G401.6 (cell line): ENCODE data around the gene OSBPL1A.

ENCODE experiments used
- FAIRE-seq: peaks from 2 replicates; lab custom pipeline; 2012; peaks lifted over from hg19 to GRCh38; lab: Jason Lieb, UNC

OSBPL1A gene

DNA sequence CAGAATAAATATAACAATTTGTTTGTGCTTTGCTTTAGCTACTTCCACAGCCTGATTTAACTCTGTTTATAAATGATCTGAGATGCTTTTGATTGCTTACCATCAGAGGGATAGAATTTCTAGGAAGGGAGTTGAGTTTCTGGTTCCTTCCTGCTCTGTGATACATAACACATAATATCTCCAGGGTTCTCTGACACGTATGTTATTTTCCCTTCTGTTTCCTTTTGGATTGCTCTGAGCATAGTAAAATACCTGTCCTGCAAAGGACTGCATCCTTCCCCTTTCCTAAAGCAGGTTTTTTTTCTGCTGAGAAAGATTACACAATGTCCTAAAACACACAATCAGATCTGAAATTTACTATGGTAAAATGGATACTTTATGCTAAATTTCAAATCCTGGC lies 182.7 kb downstream of the OSBPL1A start:
- FAIRE-seq: peak; percentile 65

DNA sequence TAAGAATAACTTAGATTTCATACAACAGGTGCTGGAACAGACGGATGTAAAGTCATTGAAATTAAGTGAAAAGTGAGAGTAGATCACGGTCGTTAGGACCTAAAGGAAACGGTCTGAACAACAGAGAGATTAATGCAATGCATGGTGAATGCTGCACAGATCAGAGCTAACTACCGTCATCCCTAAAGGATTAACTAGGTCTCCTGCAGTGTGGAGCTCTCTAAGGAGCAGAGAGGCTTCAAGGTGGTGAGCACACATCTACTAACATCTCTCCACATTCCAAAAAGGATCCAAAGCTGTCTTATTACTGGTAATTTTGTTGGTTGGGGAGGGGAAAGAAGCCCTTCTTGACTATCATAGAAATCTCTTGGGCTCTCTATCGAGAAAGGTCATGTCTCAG lies 183.5 kb downstream of the OSBPL1A start:
- peak; percentile 93 for FAIRE-seq

DNA sequence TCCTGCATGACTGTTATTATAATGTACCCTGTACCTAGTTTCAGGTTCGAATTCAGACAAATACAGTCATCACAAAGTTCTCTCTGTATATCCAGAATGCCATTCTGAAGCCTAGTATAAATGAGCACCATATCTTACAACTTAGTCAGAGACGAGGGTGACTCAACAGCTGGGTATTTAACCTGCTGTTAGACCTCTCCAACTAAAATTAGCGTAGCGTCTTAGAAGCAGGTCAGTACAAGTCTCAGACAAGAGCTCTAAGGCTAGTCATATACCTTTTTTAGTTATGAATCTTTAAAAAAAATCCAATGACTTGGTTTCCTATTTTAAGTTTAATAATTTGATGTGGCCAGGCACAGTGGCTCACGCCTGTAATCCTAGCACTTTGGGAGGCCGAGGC lies 184.7 kb downstream of the OSBPL1A start:
- peak; percentile 99 for FAIRE-seq

DNA sequence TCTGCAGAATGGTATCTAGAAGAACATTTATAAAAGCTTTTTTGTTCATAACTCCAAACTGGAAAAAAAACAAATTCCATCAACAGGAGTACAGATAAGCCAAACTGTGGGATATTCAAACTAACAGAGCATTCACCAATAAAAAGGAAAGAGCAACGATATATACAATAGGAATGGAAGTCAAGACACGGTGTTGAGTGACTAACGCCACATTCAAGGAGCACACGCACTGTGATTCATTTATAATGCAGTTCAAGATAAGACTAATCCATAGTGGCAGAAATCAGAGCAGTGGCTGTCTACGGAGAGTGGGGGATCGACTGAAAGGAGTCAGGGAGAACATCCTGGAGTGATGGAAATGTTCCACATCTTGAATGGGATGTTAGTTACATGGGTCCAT lies 188.1 kb downstream of the OSBPL1A start:
- FAIRE-seq: no peak

DNA sequence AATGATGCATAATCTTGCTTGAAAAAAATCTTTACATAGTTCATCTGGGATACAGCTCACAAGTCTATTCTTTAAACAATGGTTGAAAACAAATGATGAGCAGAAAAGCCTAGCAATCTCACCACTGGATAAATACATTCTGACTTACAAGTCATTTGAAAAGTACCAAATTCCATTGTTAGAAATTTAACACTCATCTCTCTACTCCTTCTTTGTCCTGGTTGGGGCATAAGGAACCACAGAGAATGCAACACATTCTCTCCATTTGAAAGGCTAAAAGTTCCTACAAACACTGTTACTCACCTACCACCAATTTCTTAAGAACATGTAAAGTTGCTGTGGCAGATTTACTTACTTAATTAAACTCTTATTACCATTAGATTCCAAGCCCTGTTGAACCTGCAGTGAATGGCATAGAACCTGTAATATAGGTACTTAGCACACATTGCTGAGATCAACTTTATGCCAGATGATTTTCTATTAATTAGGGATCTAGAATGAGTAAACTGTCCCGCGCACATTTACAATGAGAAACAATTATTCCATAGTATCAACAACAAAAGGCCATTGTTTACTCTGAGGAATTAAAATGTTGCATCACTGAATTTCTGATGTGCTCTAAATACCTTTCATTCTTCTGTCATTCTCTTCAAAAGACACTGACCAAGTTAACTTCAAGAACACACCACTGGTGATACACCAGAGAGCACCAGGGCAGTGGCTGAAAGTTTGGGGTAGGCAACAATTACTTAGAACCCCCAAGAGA lies 189.2 kb downstream of the OSBPL1A start:
- FAIRE-seq: no peak

DNA sequence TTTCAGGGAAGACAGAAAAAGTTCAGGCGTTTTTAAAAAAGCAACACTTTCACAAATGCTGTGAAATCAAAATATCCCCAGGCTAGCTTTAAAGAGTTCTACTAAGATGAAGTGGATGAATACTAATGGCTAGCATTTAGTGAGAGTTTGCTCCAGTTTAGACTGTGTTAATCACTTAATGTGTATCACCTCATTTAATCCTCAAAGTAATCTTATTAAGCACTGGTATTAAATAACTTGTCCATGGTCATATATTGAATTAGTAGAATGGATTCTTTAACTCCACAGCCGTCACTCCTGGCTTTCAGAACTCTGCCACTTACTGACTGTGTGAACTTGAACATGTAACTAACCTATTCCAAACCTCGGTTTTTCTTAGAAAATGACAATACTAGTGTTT lies 192.7 kb downstream of the OSBPL1A start:
- FAIRE-seq: no peak

DNA sequence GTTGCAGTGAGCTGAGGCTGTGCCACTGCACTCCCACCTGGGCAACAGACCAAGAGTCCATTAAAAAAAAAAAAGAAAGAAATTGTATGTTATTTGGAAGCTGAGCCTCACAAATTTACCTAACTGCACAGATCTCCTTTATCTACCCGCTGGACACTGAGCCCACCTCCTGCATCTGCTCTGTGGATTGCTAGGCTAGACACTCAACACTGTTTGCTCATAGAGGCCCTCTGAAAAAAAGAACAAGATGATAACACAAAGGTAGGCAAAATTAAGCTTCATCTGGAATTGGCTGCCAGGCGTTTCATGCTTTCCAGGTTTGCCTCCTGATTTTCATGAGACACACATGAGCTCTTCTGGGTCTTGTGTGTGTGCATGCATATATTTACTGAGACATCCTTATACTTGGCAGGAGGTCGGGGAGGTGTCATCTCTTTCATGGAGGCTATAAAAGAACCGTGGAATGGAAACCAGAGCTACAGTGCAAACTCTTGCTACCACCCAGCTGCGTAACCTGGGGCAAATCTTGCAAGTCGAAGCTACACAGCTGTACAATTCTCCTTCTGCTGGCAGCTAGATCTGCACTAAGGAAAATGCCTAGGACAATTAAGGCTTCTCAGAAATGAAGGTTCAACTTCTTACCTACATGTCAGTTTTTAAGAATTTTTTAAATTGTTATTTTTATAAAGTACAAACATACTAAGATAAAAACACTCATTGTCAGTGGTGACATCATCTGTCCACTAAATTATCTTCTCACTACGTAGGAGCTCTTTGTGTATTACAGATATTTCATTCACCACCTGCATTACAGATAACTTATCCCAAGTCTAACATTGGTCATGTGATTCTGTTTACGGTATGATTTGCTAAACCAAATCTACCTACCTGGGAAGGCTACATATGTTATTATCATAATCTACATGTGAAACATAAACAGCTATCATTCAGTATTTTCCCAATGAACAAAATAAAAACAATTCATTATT lies 195.6 kb downstream of the OSBPL1A start:
- FAIRE-seq: no peak

DNA sequence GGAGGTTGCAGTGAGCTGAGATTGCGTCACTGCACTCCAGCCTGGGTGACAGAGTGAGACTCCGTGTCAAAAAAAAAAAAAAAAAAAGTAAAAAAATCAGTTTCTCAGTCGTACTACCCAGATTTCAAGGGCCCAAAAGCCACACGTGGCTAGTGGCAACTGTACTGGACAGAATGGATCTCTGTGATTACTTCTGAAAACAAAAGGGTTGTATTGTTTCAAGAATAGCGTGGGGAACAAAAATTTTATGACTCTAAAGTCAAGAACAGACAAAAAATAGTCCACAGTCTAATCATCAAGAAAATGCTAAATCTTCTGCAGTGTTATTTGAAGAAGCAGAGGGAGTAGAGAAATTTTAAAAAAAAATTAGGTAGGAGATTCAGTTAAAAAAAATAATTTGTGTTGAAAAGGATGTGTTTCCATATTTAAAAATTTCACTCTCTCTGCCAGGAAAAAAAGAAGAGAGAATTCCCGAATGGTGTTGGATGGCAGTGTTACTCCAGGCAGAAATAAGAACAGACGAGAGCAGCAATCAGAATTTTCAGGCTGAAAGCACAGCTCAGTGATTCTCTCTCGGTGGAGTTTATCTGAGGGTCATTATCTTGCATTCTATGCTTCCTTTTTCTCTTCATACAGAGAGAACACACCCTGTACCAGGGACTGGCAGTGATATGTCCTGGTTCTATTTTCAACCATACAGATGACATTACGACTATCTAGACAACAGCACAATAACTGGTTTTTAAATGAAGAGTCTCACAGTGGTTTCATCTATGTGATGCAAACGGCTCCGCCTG lies 196.9 kb downstream of the OSBPL1A start:
- no peak for FAIRE-seq

DNA sequence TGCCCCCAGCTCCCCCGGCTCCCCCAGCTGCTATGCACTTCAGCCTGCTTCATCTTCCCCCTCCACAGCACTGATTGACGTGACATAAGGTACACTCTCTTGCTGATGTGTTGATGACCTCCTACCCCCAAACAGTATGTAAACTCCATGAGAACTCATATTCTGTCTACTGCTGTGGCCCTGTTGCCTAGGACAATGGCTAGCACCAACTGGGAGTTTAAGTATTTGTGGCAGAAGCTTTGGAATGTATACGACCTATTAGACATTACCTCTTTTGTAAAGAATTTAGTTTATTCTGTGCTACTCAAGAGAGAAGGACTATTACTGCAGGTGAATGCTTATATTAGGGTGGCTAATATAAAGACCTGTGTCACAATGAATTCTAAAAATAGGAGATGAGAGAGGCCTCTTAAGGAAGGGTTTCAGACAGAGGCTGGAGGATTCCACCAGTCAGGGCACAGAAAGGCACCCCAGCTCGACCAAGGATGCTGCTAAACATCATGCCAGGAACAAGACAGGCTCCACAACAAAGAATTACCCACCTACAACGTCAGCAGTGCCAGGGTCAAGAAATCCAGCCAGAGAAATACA lies 198.2 kb downstream of the OSBPL1A start:
- FAIRE-seq: no peak

DNA sequence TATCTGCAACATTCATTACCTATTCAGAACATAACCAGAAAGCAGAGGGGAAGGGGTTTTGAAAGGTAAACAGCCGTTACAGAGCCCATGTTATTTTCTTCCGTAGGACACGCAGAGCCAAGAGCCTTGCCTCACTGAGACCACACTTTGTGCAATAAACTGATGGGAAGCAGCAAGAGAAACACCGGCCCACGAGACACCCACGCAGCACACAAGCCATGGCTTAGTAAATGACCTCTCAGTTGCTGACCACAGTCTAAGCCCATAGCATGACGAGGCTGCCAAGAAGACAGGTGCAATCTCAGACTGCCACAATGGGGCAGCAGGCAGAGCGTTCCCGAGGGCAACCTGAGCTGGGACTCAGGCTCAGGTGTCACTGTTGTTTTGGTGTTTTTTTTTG lies 199.2 kb downstream of the OSBPL1A start:
- FAIRE-seq: no peak

DNA sequence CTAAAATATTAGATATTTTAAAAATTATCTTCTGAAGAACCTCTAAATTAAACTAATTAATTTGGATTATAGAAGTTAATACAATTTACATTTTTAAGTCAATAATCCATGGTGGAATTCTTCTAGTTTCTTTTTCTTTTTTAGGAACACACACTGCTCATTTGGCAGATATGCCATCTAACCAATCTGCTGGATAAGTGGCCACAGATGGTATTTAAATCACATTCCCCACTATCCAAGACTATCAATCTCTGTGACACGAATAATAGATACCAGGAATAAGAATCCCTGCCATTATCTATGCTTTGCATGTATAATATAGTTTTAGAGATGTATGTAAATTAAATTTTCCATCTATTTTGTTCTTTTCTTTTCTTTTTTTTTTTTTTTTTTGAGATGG lies 200.2 kb downstream of the OSBPL1A start:
- FAIRE-seq: no peak

DNA sequence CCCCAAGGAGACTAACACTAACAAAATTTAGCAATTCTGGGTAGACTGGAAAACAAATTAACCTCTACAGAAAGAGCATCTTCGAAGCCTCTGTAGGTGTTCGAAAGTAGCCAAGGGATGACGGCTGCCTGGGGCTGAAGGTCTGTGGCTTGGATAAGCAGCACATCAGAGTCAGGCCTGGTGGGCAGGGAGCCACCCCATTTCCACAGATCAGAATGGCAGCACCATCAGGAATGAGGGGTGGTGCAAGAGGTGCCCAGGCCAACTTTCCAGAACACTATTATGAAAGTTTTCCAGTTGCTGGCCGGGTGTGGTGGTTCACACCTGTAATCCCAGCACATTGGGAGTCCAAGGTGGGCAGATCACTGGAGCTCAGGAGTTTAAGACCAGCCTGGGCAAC lies 200.9 kb downstream of the OSBPL1A start:
- FAIRE-seq: no peak

DNA sequence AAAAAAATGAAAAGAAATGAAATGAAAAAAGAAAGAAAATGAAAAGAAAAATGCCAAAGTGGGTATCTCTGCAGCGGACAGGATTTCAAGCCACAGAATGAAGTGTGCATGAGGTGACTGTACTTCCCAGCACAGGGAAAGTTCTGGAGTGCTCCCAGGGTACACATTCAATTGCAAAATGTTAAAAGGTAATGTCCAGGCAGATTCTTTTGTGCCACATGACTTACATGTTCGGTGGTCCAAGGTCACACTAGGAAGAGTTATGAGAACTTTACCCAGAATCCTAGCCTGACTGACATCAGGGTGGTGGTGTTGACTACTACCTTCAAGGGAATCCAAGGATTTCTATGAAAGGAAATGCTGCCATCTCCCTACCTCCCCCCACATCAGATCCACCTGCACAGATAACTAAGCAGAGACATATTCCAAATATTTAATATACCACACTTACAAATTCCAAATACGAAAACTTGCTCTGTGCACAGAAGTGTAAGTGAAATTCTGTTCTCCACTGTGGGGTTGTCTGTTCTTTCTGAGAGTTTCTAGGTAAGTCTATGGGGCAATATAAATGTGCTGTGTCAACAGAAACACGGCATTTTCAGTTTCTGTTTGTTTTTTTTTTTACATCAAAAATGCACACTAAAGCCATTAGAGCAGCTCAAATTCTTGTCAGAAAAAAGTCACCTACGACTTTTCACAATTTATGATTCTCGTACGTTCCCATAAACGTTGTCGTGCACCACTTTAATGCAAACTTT lies 202.1 kb downstream of the OSBPL1A start:
- no peak for FAIRE-seq

DNA sequence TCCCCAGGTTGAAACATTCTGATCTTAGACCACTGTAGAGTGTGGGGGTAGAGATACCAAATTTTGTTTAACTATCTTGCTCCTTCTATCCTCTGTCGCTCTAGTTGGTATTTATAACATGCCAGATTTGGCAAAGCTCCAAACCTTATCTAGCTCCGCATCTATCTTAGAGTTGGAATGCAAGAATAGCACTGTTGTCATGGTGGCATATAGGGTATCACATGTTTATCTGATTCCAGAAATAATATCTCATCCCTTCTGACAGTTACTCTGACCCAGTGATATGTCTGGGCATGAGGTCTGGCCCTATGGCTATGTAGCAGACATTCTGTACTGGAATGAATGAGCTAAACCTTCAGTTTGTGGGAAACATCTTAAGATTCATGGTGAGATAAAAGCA lies 207.0 kb downstream of the OSBPL1A start:
- no peak for FAIRE-seq

DNA sequence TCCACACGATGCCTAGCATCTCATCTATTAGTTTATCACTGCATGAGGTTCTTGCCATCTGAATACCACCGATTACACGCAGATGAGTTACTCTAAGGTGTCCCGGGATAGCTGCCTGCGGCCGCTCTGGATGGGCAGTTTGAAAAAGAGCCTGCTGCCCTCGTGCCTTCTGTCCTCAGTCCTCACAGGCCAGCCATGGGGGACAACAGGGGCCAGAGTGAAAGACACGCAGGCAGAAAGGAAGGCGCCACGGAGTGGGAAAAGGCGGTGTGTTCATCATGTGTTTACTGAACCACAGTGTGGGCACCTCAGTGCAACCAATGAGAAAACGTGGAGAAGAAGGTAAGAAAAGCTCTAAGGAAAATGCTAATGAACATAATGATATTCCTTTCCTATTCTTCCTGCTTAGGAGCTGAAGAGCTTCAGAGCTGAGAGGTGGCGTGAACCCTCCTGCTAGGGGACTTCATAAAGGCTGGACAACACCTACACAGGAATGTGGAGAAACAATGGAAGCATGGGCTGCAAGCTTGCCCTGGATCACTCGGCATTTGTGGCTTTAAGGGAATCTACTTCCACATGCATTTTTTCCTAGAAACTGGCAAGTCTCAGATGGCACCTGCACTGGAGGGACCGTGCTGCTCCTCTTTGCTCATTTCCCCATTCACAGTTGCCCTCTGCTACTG lies 207.8 kb downstream of the OSBPL1A start:
- FAIRE-seq: no peak

DNA sequence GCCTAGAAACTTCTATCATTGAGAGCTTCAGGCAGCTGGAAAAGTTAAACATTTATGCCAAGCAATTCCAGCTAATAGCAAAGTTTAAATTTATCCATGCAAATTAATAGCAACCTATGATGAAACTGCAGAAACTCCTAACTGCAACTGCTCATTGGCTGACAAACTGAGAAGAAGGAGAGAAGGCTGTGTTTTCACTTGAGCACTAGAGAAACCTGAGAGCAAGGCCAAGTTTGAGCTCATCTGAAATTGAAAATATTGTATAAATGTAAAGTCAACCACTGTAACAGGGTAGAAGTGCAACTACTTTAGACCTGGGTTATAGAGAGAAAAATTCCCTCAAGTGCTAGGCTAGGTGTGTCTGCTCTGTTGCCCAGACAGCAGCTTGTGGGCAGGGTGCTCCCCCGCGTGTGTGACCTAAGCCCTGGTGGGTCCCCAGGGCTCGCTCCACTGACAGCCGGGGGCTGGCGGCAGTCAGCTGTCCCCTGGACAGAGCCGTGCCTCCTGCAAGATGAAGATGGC lies 208.6 kb downstream of the OSBPL1A start:
- FAIRE-seq: no peak

DNA sequence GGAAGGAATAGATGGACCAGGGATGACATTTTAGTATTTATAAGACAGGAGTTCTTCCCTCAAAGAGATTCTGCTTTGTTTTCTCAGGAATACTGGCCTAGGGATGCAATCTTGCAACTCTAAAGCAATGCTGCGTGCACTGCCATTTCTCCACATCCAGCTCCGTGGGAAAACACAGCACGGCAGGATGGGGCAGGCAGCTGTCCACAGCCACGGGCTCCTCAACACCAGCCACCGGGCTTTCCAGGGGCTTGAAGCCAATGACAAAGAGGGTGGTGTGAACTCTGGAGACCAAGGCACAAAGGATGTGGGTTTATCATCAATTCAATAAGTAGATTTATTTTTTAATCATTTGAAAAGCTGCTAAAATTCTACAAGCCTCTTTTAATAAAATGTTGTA lies 209.5 kb downstream of the OSBPL1A start:
- FAIRE-seq: no peak

DNA sequence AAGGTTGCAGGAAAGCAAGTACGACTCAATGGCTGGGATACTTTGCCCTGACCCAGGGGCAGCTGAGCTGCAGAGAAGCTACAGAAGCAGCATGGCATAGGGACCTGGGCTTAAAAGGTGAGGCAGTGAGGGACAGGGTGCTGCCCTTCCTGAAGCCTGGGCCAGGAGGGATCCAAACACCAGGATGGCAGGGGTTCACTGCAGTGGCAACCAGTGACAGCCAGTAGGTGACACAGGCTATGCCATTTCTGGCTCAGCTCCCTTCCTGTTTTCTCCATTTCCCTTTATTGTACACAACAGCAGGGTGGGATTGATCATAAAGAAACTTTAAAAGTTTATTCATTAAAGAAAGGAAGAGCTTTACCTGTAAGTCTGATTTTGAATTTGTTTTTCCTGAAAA lies 209.9 kb downstream of the OSBPL1A start:
- FAIRE-seq: no peak

DNA sequence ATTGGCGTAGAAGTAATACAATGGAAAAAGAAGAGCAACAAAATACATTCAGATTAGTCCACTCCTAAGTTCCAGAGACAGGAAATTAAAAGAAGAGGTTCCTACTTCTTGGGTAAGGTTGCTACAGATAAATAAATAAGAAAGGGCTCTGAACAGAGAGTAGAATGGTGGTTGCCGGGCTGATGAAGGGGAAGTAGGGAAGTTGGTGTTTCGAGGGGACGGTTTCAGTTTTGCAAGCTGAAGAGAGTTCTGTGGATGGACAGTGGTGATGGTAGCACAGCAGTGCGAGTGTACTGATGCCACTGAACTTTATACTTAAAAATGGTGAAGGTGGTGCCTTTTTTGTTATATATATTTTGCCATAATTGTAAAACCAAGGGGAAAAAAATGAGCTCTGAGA lies 210.6 kb downstream of the OSBPL1A start:
- FAIRE-seq: no peak

DNA sequence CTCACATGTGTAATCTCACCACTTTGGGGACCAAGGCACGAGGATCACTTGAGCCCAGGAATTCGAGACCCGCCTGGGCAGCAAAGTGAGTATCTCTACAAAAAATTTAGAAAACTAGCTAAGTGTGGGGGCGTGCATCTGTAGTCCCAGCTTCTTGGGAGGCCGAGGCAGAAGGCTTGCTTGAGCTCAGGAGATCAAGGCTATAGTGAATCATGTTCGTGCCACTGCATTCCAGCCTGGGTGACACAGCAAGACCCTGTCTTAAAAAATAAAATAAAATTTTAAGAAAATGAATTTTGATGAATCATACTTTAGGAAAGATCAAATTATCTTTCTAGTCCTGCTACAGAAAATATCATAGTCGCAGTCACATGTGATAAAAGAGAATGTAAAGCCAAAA lies 211.8 kb downstream of the OSBPL1A start:
- no peak for FAIRE-seq

DNA sequence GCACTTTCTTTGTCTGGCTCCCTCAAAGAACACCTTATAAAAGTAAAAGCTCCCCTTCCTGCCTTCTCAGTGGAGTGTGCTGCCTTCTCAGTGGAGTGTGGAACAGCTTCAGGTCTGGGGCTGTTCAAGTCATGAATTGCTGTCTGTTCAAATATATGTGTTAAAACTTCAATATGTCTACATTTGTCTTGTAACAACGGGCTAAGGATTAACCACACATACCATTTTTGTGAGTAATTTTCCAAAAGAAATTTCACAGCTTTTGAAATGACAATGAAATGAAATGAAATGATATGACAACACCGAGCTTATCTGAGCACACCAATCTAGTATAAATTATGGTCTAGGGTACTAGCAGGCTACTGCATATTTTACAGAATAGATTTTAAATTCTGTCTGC lies 215.8 kb downstream of the OSBPL1A start:
- no peak for FAIRE-seq
